Stimulated activated naive CD4-positive, alpha-beta T cell treated with Interleukin-2 at 50 U/mL for 16 hours (primary cell): ENCODE results near the gene OR2A7.
"Not testable (repeated sequence)": the region's sequence is repeated elsewhere in the genome, so short reads cannot be mapped to it uniquely, and the experiment has no call there.

Source experiments
- DNase-seq: peaks from one replicate; lab custom pipeline; 2025; lab: John Stamatoyannopoulos, UW

The OR2A7 gene, protein sequence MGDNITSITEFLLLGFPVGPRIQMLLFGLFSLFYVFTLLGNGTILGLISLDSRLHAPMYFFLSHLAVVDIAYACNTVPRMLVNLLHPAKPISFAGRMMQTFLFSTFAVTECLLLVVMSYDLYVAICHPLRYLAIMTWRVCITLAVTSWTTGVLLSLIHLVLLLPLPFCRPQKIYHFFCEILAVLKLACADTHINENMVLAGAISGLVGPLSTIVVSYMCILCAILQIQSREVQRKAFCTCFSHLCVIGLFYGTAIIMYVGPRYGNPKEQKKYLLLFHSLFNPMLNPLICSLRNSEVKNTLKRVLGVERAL

DNA sequence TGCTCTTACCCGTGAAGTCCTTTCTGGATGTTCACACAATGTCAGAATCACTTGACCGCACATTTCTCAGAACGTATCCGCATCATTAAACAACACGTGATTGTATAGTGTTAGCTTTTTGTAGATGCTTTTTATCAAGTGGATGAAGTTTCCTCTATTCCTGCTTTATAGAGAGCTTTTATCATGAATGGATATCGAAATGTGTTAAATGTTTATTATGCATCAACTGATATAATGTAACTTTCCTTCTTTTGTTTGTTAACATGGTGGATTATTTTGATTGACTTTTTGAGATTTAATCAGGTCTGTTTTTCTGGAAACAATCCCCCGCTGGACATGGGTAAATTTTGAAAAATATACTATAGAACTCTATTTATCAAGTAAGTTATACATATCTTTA is at the start of gene OR2A7:
OR2A7 (minus strand) TSS at position 101 of the 400 bp plus-strand sequence. CDS start 5,164 bp downstream, outside the sequence.
- not testable (repeated sequence) for DNase-seq

DNA sequence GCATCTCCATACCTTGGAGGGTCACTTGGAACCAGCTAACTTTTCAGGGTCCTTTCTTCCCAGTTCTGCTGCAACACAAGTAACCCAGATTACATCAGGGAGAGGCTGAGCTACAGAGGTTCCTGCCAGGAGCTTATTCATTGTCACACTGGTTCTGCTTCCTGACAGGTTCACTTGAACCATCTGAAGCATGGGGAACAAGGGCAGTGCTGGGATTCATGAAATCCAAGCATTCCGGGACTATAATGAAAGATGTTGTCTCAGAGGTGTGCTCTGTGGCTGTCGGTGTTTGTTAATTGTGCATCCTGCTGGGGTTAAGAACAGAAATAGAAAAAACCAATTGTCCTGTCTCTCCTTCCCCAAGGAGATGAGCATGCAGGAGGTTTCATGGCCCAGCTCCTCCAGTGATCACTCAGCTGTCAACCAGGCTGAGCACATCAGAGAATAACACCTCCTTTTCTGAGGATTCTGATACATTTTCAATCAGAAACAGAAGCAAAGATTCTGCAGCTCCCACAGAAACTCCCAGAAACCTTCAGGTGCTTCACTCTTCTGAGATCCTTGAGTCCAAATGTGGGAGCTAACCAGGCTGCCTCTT is 47.4 kb upstream of the OR2A7 start, which contains the start of gene OR2A1:
OR2A1 (plus strand) TSS at position 548 of the 598 bp plus-strand sequence. CDS start 5,706 bp downstream, outside the sequence.
- not testable (repeated sequence) for DNase-seq

DNA sequence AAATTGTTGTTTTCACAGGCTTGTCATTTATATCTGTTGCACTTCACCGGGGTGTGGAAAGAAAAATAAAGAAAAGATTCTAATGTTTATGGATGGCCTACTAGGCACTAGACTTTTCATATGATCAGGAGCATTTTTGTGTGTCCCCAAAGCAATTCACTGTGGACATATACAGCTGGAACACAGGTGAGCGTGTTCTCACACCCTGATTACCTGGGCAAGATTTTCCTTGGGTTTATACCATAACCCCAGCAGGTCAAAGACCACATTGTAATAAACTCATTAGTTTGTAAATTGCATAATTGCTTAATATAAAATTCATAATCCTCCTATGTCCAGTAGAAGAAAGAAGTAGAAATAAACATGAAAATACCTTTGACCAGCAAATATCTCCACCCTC is 46.6 kb upstream of the OR2A7 start:
- DNase-seq: not testable (repeated sequence)

DNA sequence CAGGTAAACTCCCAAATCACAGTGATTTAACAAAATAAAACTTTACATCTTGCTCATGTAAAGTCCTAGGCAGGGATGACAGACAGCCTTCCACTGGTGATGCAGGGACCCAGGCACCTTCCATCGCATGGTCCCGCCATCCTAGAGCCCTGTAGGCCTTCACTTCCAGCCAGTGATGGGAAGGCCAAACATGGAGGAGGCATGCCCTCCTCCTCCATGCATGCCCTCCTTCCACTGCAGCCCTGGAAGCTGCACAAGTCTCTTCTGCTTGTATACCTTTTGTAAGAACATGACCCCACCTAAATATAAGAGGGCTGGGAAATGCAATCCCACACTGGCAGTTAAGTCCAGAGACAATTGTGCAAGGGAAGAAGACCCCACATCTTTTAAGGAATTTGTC is 45.1 kb upstream of the OR2A7 start:
- DNase-seq: not testable (repeated sequence)

DNA sequence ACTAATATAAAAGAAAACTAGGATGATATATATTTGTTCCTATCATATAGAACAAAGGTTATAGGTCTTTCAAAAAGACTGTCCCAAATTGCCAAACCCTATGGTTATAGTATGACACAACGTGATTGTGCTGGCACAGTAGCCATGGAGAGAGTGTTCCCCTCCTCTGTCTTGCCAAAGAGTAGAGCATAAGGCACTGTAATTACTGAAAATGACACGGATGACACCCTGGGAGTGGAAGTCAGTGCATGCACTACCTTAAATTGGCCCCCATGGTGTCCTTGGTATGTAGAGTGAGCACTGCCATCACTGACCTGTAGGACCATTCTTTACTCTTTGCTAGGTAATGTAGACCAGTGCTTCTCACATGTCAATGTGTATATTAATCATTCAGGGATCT is 40.6 kb upstream of the OR2A7 start:
- DNase-seq: not testable (repeated sequence)

DNA sequence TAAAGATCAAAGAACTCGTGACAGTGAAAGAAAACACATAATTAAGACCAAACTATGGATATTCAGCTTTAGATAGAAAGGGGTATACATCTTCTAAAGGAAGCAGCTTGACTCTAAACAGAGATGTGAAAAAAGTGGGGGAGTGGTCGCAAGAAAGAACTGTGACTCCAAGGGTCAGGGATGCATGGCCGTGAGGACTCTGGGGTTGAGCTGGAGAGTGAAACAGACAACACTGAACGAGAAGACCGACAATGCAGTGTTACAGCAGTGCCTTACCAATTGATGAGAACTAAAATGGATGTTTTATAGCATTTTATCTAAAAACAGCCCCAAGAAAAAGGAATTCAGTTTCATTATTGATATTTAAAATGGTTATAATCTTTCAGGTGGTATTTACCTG is 39.0 kb upstream of the OR2A7 start:
- DNase-seq: not testable (repeated sequence)

DNA sequence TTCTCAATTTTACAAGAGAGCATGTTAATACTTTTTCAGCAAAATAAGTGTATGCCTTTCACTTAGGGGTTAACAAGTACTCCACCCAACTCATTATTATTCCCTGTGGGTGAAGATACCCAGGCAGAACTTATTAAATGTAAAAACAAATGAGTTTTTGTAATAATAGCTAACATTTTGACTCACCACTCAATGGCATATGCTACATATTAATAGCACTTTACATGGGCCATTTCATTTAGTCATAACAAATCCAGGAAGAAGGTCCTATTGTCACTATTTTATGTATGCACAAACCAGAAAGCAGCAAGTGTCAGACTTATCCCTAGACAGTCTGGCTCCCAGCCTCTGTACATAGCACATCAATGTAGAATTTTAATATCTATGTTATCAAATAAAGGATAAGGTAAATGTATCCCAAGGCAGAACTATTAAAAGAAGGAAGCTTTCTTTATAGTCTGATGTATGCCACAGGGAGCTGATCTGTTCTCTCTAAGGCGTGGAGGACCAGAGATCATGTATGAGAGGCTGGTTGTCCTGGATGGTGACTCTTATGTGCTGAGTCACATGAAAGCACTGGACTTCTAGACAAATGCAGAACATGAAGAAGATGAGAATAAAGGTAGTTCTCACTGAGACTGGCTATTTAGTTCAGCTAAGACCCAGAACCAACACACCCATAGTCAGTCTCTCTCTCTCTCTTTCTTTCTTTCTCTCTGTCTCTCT is 38.1 kb upstream of the OR2A7 start:
- DNase-seq: not testable (repeated sequence)

DNA sequence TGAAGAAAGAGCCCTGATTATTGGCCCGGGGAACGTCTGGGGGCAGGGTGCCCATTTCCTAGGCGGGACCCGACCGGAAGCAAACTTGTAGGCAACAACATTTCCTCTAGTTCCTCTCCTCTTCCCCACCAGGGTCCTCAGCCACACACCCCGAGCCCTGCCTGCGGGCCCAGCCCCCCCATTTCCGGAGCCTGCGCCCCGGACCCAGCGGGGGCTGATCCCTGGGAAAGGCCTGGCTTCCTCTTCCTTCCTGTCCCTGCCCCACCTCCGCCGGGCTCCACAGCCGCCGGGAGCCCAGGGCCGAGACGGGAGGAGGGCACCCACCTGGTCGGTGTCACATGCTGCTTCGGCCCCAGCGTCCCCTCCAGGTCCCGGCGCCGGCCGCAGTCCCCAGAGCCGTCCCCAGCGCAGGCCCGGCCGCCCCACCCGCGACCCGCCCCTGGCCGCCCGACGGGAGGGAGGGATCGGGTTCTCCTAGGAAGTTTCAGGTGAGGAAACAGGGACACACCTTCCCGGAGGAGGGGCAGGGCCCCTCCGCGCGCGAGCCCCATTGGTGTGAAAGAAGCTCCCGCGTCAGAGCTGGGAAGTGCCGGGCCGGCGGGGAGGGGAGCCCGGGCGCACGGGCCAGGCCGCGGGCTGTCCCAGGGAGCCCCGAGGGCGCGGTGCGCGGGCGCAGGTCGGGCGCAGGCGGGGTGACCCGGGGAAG is 29.4 kb upstream of the OR2A7 start:
- DNase-seq: not testable (repeated sequence)

DNA sequence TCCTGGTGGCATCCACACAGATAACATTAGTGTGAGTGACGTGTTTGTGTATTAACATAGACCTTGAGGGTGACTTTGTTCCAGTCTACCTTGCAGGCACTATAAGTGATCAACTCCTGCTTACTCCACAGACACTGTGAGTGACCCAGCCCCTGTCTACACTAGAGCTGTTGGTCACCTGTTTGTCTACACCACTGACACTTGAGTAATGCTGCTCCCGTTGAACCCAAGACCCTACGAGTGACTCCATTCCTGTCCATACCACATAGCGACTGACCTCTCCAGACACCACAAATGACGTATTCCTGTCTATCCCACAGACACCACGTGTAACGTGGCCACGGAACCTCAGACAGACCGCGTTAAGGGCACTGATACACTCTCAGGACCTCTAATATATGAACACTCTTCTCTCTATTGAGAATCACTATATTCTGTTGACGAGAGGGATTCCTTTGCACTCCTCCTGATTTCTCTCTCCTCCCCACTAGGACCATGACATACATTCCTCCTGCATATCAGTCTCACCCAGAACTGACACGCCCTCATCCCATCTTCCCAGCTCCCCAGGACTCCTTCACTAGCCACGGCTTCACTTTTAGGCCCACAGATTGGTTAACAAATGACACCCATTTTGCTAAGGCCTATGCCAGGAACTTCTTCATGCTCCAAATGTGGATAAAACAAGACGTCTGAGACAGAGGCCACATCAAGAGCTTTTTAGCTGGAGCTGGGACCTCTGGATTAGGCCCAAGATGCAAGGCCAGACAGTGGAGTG is 28.0 kb upstream of the OR2A7 start:
- not testable (repeated sequence) for DNase-seq

DNA sequence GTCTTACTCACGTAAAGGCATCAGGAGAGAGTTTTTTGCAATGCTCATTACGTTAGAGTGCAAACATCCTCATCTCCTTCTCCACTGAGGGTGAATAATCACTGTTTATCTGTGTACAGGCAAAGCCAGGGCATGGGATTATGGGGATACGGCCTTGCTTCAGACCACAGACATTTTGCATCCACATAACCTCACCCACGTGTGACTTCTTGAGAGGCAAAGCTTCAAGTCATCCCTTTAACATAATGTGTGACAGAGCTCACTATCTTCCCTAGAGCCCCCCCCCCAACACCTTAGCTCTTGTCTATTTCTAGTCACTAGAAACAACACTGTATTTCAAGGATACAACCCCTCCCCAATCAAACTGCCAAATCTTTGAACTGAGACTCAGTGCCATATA is 27.0 kb upstream of the OR2A7 start:
- DNase-seq: not testable (repeated sequence)

DNA sequence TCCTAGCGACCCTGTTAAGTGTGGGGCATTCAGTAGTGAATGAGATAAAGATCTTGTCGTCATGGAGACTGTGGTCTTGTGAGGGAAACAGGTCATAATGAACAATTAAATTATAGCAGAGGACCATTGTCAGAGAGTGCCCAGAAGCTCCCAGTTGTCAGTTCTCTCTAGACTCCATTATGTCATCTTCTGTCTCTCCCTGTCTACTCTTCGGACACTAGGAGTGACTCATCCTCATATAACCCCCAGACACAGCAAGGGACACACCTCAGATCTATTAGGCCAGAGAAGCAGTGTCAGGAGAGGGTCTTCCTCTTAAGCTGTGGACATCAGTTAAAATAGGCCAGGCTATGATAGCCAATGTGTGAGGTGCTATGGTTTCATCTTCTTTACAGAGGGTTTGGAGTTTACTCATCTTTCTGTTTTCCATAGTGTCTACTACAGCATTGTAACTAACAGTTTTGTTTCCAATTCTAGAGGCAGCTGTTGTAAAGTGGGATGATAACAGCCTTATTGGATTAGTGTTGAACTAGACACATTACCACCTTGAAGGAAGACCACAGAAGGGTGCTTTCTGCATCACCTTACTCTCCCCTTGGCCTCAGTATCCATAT is 22.7 kb upstream of the OR2A7 start:
- not testable (repeated sequence) for DNase-seq

DNA sequence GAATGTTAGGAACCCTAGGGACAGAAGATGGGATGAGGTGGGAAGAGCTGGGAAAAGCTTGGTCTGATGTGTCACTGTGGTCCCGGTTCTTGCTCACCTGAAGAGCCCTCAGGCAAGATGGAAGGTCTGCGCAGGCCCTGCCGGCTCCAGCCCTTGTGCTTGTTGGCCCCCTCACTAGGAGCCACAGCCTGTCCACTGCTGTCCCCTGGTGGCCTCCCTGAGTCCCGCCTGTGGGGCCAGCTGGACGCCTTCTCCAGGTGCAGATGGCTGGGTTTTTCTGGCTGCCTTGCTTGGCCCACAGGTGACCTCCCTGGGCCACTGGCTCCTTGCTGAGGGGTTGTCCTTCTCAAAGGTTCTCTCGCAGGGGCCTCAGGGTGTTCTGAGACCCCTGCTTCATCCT is 19.1 kb upstream of the OR2A7 start:
- not testable (repeated sequence) for DNase-seq

DNA sequence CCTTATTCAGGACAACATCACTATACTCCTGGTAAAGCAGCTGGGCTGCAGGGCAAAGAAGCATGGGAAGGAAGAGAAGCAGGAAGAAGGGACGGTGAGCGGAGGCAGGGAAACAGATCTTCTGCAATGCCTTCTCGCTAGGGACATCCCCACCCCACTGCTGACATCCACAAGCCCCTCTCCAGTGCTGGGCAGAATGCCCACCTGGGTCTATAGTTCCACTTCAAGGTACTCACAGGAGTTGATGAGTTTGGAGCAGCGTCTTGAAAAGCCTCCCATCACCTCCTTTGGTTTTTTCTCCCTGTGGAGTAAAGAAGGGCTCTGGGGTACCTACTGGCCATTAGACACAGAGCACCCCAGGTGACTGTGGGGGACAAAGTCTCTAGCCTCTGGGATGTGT is 17.9 kb upstream of the OR2A7 start:
- DNase-seq: not testable (repeated sequence)

DNA sequence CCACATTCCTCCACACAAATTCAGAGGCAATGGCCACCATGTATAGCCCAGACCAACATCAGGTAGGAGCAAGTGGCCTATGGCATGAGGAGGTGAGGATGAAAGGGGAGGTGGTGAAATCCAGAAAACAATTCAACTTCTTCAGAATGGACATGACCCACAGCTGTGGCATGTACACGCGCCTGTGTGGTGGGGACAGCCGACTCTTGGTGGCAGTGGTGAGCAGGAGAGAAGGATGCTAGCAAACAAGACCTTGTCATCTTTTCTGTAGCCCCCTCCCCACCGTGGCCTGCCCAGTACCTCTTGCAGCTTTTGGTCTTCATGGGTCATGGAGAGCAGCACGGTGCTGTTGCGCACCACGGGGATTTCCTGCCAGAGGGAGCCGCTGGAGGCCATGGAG is 17.4 kb upstream of the OR2A7 start:
- DNase-seq: not testable (repeated sequence)

DNA sequence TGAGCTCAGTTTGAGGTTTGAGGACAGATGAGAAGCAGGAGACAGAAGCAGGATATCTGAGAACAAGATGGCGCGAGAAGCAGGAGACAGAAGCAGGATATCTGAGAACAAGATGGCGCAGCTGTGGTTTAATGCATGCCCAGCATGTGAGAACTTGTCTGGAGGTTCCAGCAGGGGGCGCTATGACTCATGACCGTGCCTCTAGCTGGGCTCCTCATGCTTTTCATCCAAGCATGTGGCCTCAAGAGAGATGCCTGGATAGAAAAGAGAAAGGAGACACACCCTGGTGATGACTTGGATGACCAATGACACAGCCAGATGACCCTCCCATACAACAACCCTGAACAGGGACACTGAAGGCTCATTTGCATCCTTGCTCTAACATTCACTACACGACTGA is 15.4 kb upstream of the OR2A7 start:
- DNase-seq: not testable (repeated sequence)

DNA sequence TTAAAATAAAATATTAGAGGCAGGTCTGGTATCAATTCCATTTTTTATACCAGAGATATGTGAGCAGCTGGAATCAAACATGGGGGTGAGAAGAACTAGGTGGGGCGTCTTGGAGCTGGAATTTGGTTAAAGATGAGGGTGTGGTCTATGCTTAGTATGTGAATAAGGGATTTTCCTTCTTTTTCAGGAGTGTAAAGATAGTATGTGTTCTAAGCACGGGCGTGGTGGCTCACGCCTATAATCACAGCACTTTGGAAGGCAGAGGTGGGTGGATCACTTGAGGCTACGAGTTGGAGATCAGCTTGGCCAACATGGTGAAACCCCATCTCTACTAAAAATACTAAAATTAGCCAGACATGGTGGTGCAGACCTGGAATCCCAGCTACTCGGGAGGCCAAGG is 10.7 kb upstream of the OR2A7 start:
- not testable (repeated sequence) for DNase-seq

DNA sequence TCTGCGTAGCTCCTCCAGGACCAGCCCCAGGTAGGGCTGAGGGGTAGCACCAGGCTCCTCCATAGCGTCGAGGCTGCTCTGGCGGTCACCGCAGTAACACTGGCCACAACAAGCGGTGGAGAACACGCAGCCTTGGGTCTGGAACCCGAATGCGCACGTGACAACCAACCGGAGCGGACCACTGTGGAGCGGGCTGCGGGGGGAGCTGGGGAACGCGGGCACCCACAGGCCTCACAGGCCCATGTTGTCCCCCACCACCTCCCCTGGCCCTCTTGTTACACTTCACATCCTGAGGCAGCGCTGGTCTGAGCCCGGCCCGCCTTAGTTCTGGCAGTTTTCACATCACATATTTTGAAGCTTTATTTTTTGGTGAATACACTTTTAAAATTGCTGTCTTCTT is 4.6 kb upstream of the OR2A7 start, which contains the start of gene CTAGE8:
CTAGE8 (minus strand) TSS at position 101 of the 400 bp plus-strand sequence; CDS start at position 63, 38 bp downstream.
- DNase-seq: not testable (repeated sequence)

DNA sequence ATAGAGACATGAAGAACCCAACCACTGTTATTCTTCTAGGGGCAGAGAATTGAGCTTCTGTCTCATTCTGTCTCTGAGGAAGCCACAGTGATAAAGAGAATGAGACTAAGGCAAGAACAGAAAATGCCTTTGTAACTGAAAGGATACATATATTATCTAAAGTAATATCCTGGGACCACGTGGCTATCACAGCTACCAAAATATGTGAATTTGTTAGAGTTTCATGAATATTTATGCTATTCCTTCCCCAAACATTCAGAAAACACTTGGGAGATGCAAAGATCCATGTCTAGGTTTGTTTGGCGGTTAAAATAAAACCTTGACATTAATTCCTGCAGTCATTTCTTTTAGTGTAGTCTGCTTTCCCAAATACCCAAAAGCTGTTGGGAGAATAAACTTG is 2.5 kb downstream of the OR2A7 start:
- not testable (repeated sequence) for DNase-seq

DNA sequence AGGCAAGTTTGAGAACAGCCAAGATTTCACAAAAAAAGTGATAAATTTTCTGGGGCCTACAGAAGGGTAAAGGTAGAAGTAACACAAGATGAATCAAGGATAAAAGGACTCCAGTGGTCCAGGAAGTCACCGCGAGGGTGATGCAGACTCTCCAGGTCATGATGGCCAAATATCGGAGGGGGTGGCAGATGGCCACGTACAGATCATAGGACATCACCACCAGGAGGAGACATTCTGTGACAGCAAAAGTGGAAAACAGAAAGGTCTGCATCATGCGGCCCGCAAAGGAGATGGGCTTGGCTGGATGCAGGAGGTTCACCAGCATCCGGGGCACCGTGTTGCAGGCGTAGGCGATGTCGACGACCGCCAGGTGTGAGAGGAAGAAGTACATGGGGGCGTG is 5.5 kb downstream of the OR2A7 start:
- not testable (repeated sequence) for DNase-seq

DNA sequence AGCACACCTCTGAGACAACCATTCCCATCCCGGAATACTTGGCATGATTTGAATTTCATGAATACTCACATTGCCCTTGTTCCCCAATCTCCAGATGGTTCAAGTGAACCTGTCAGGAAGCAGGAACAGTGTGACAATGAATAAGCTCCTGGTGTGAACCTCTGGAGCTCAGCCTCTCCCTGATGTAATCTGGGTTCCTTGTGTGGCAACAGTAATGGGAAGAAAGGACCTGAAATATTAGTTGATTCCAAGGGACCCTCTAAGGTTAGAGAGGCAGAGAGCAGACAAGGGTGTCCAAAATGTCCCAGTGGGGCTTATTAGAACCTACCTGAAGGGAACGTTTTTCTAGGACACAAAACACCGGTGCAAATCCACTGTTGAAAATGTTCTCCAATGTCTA is 8.5 kb downstream of the OR2A7 start:
- no peak for DNase-seq

DNA sequence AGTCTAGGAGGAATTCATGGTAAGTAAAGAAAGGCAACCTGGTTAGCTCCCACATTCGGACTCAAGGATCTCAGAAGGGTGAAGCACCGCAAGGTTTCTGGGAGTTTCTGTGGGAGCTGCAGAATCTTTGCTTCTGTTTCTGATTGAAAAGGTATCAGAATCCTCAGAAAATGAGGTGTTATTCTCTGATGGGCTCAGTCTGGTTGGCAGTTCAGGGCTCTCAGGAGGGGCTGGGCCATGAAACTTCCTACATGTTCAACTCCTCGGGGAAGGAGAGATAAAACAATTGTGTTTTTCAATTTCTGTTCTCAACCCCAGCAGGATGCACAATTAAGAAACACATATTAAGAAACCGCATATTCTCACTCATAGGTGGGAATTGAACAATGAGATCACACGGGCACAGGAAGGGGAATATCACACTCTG is 9.1 kb downstream of the OR2A7 start:
- no peak for DNase-seq
